ENCODE measurements around the gene FARS2. TPM values are rescaled to one million over a fixed set of nuclear protein-coding genes. Genes with fewer than 3 reads are reported as not detected.
A peak's percentile ranks its signal among the peaks of the same experiment; 100 is the strongest.

Gene FARS2
- total and polyA plus RNA-seq, 11 donors: 11.4 to 24.6 (median 20.5) TPM

GRCh38 chr6:5390177-5390576 lies 128.9 kb downstream of the FARS2 start:
- intact Hi-C loops (cut with DNase I): loop anchor here in 2 of 10 donors (10.0 kb wide), 2 partner anchors 175 to 335 kb away; no protein-coding TSS in a partner anchor
- H3K36me3 ChIP-seq: no peaks in the 10 kb centered on the region
- WGBS, 4 donors: 74 to 93% (median 88%) methylated on average over 3 of the region's 3 CpGs
- TF ChIP-seq CTCF (IDR thresholded peaks at IDR 0.05) (no peak), POLR2A (IDR thresholded peaks at IDR 0.05) (no peak)
- H3K27ac ChIP-seq: no peak overlapping the region
- no peaks in the 10 kb centered on the region for H3K4me1 ChIP-seq
- H3K27me3 ChIP-seq: no peaks in the 10 kb centered on the region
- H3K4me3 ChIP-seq: no peak overlapping the region
- no peak for DNase-seq
- ATAC-seq: no peak
- no peaks in the 10 kb centered on the region for H3K9me3 ChIP-seq

DNA sequence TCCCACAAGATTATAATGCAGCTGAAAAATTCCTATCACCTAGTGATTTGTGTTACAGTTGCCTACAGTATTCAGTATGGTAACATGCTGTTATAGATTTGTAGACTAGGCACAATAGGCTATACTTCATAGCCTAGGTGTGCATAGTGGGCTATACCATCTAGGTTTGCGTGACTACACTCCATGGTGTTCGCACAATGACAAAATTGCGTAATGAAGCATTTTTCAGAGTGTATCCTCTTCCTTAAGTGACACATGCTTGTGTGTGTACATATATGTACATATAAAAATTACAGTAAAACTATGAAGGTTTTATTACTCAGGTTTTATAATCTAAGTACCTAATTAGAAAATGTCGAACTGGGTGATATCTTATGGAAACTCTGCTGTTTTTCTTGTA lies 133.0 kb downstream of the FARS2 start:
- TF ChIP-seq CTCF (IDR thresholded peaks at IDR 0.05) (no peak), POLR2A (IDR thresholded peaks at IDR 0.05) (no peak)
- no peak for DNase-seq
- no peak overlapping the region for H3K27ac ChIP-seq
- no peaks in the 10 kb centered on the region for H3K27me3 ChIP-seq
- 95 to 98% (median 96%) methylated on average over 4 of the region's 4 CpGs for WGBS, 4 donors
- no peak overlapping the region for H3K4me3 ChIP-seq
- intact Hi-C loops (cut with DNase I): loop anchor here in 2 of 10 donors (10.0 kb wide), 2 partner anchors 179 to 339 kb away; no protein-coding TSS in a partner anchor
- ATAC-seq: no peak
- H3K9me3 ChIP-seq: no peaks in the 10 kb centered on the region
- no peaks in the 10 kb centered on the region for H3K36me3 ChIP-seq
- H3K4me1 ChIP-seq: peaks cover 0 to 4% (median 0%) of the 10 kb centered on the region in 12 donors

- no peak overlapping the region for H3K4me3 ChIP-seq
- intact Hi-C loops (cut with DNase I): loop anchor here in 3 of 10 donors (5.0 to 10.0 kb wide), 5 partner anchors 133 to 341 kb away; partner anchors contain the start of genes FARS2 (in 1 of the 3) and LYRM4 (in 1 of the 3)
- peaks cover 0 to 4% (median 0%) of the 10 kb centered on the region in 12 donors for H3K4me1 ChIP-seq
- no peak for TF ChIP-seq POLR2A (IDR thresholded peaks at IDR 0.05)
- TF ChIP-seq CTCF (IDR thresholded peaks at IDR 0.05): no peak
- H3K27me3 ChIP-seq: no peaks in the 10 kb centered on the region
- DNase-seq (no peak), ATAC-seq (no peak)
- H3K36me3 ChIP-seq: no peaks in the 10 kb centered on the region
- no peak overlapping the region for H3K27ac ChIP-seq
- H3K9me3 ChIP-seq: no peaks in the 10 kb centered on the region
Measured at GRCh38 chr6:5395719-5396118, 134.4 kb downstream of the FARS2 start.

- peak; percentile 28 to 61 (median 43) for TF ChIP-seq CTCF (IDR thresholded peaks at IDR 0.05)
- no peak for TF ChIP-seq POLR2A (IDR thresholded peaks at IDR 0.05)
- Histone ChIP-seq H3K4me1 (peaks cover 0 to 7% (median 0%) of the 10 kb centered on the region in 12 donors), H3K36me3 (no peaks in the 10 kb centered on the region), H3K4me3 (no peak overlapping the region), H3K27me3 (no peaks in the 10 kb centered on the region), H3K27ac (no peak overlapping the region), H3K9me3 (peaks cover 0 to 13% (median 0%) of the 10 kb centered on the region in 12 donors)
- intact Hi-C loops (cut with DNase I): loop anchor here in 5 of 10 donors (1.0 to 10.0 kb wide), 7 partner anchors 136 to 344 kb away; partner anchors contain the start of genes FARS2 (in 1 of the 5) and LYRM4 (in 1 of the 5)
- 33 to 49% (median 38%) methylated on average over 1 of the region's 1 CpG for WGBS, 4 donors
- no peak for ATAC-seq
- DNase-seq: no peak
Measured at GRCh38 chr6:5398530-5398929, 137.2 kb downstream of the FARS2 start.
